HepG2 (cell line): Measurements from ENCODE around the gene SERPINB1. TPM values are rescaled to one million over a fixed set of nuclear protein-coding genes. Genes with fewer than 3 reads are reported as not detected.

ENCODE experiments used
- EHMT2 ChIP-seq: fragments of 200-600 bp; sonication (generic); IDR thresholded peaks from 2 replicates; pipeline ENCODE4 v1.7.0; 2017; ENCODE audit warnings: antibody characterized with exemption, low read depth, low read length, borderline replicate concordance
- HMG20A ChIP-seq: IDR thresholded peaks from 2 replicates; pipeline ENCODE4 v1.6.1; 2016; ENCODE audit warnings: borderline replicate concordance
- HNRNPLL ChIP-seq: fragments of 200-400 bp; formaldehyde crosslinking; IDR thresholded peaks from 2 replicates; pipeline ENCODE4 v1.6.1; 2017; ENCODE audit warnings: mild to moderate bottlenecking, low read depth, low read length; ENCODE audit not compliant: poor library complexity, severe bottlenecking
- IRF2 ChIP-seq: IDR thresholded peaks from 2 replicates; pipeline ENCODE4 v1.6.1; 2018; ENCODE audit warnings: missing genetic modification reagents, missing compliant biosample characterization
- JUND ChIP-seq: sonication (generic); formaldehyde crosslinking; IDR thresholded peaks from 2 replicates; pipeline ENCODE4 v1.8.0; 2022; ENCODE audit warnings: mild to moderate bottlenecking, missing genetic modification reagents
- LRRFIP1 ChIP-seq: sonication (generic); formaldehyde crosslinking; conservative IDR thresholded peaks from 2 replicates; pipeline ENCODE4 v1.4.0; 2020; ENCODE audit warnings: missing genetic modification reagents
- MYPOP ChIP-seq: sonication (generic); formaldehyde crosslinking; IDR thresholded peaks from 2 replicates; pipeline ENCODE4 v1.8.1; 2023; ENCODE audit warnings: mild to moderate bottlenecking, moderate library complexity, missing genetic modification reagents
- NCOA2 ChIP-seq: sonication (generic); formaldehyde crosslinking; IDR thresholded peaks from 2 replicates; pipeline ENCODE4 v1.8.0; 2022; ENCODE audit warnings: inconsistent platforms
- SMARCC2 ChIP-seq: fragments of 450-650 bp; IDR thresholded peaks from 2 replicates; pipeline ENCODE4 v1.6.1; 2017; ENCODE audit warnings: antibody characterized with exemption, mild to moderate bottlenecking
- SNAPC2 ChIP-seq: sonication (generic); formaldehyde crosslinking; IDR thresholded peaks from 2 replicates; pipeline ENCODE4 v1.8.1; 2022; ENCODE audit warnings: mild to moderate bottlenecking, missing genetic modification reagents
- SOX5 ChIP-seq: IDR thresholded peaks from 2 replicates; pipeline ENCODE4 v1.6.1; 2016; ENCODE audit warnings: borderline replicate concordance
- ZBTB44 ChIP-seq: sonication (generic); formaldehyde crosslinking; IDR thresholded peaks from 2 replicates; pipeline ENCODE4 v1.4.0; 2020; ENCODE audit warnings: missing genetic modification reagents
- ZHX2 ChIP-seq, 2 experiments: sonication (generic) in 1 of 2; formaldehyde crosslinking in 1 of 2; IDR thresholded peaks; 2 replicates each; pipeline versions ENCODE4 v1.6.1 to v1.9.0; 2014 to 2022; ENCODE audit warnings: antibody characterized with exemption in 1 of 2, borderline replicate concordance in 1 of 2, inconsistent platforms in 1 of 2, low read depth in 1 of 2, missing genetic modification reagents in 1 of 2
- ZKSCAN1 ChIP-seq: fragments of 150-350 bp; IDR thresholded peaks from 2 replicates; pipeline ENCODE4 v1.6.1; 2014; ENCODE audit warnings: low read length
- ZNF557 ChIP-seq: sonication (generic); formaldehyde crosslinking; IDR thresholded peaks from 2 replicates; pipeline ENCODE4 v1.4.0; 2020; ENCODE audit warnings: missing genetic modification reagents
- ZNF607 ChIP-seq: sonication (generic); formaldehyde crosslinking; IDR thresholded peaks from 2 replicates; pipeline ENCODE4 v1.5.1; 2020; ENCODE audit warnings: missing genetic modification reagents, mild to moderate bottlenecking, borderline replicate concordance
- ZNF782 ChIP-seq: sonication (generic); formaldehyde crosslinking; IDR thresholded peaks from 2 replicates; pipeline ENCODE4 v1.4.0; 2020; ENCODE audit warnings: missing genetic modification reagents, mild to moderate bottlenecking, borderline replicate concordance
- polyA plus RNA-seq, 8 experiments: library from polyadenylated mRNA; depleted of rRNA in 3 of 8; stranded (reverse) in 7 of 8; unstranded in 1 of 8; fragments of >200 nt; fragmentation: Illumina TruSeq in 4 of 8; extraction: Trizol in 4 of 8; gene quantifications; 2 replicates each; pipeline versions ENCODE4 v1.2.1 to v1.2.3, GENCODE V29; 2011 to 2016; ENCODE audit warnings: low read depth in 4 of 8, missing spikeins in 1 of 8, mixed read lengths in 1 of 8; ENCODE audit not compliant: insufficient read depth in 1 of 8
- total RNA-seq, 5 experiments: library from RNA; depleted of rRNA; stranded (reverse); fragments of >200 nt; fragmentation: Illumina TruSeq; extraction: Trizol; gene quantifications; 2 replicates each; pipeline ENCODE4 v1.2.3, GENCODE V29; 2016; ENCODE audit warnings: low read depth in 1 of 5

Gene SERPINB1
- total and polyA plus RNA-seq, 2 of the 13 experiments (the other 11 are each of a cell fraction or from before 2014, with no cell fraction given), result 41.4 to 60.5 TPM

- TF ChIP-seq ZNF782 (CRISPR knock-in tag), result no peak
- TF ChIP-seq HNRNPLL, result no peak
- 0 out of 2 replicates have a peak, but pooled peaks have one; percentile 14 for TF ChIP-seq SNAPC2 (CRISPR knock-in tag)
- TF ChIP-seq ZBTB44 (CRISPR knock-in tag), result no peak
- no peak for TF ChIP-seq LRRFIP1 (CRISPR knock-in tag)
- peak; percentile 49 for TF ChIP-seq IRF2 (CRISPR knock-in tag)
- TF ChIP-seq MYPOP, result 0 out of 2 replicates have a peak, but pooled peaks have one; percentile 41
- peak; percentile 82 for TF ChIP-seq JUND (CRISPR knock-in tag)
- peak; percentile 93 for TF ChIP-seq HMG20A (CRISPR knock-in tag)
- TF ChIP-seq ZHX2 (IDR thresholded peaks at IDR 0.05; ENCODE audit: low read depth), result no peak
- TF ChIP-seq ZHX2 (CRISPR knock-in tag; IDR thresholded peaks at IDR 0.05; ENCODE audit: borderline replicate concordance), result 0 out of 2 replicates have a peak, but pooled peaks have one; percentile 68
- no peak for TF ChIP-seq ZNF557 (CRISPR knock-in tag)
- TF ChIP-seq NCOA2 (CRISPR knock-in tag), result peak; percentile 89
- TF ChIP-seq SOX5 (CRISPR knock-in tag), result peak; percentile 93
- no peak for TF ChIP-seq ZNF607 (CRISPR knock-in tag)
- TF ChIP-seq SMARCC2, result peak; percentile 84; the same call in 1 of the 2 replicates
- 0 out of 2 replicates have a peak, but pooled peaks have one; percentile 10 for TF ChIP-seq ZKSCAN1
- peak; percentile 59; the same call in 1 of the 2 replicates for TF ChIP-seq EHMT2
These were observed 2.3 kb downstream of the SERPINB1 start (continued) for GRCh38 chr6:2839195-2839981.
